ENCODE data around the gene EIF4G1. TPM values are rescaled to one million over a fixed set of nuclear protein-coding genes. Genes with fewer than 3 reads are reported as not detected.
A peak's percentile ranks its signal among the peaks of the same experiment; 100 is the strongest.

Gene EIF4G1
- total RNA-seq, 1 experiment from 2014 or later = 798 TPM

GRCh38 chr3:184366619-184367289 lies 52.3 kb downstream of the EIF4G1 start:
- DNase-seq (ENCODE audit: low read depth, low spot score) = no peak
- TSS peak; percentile 45 for BruUV-seq (replicated peaks)
- no peak for ATAC-seq
- H3K36me3 ChIP-seq (ENCODE audit: control insufficient read depth, insufficient read depth, low read length) = peaks cover 19% of the 10 kb centered on the region
- POLR2A ChIA-PET = no interaction called here
- in situ Hi-C loops (cut with HindIII; ENCODE audit: low pct_unique_long_range_greater_than_20kb, low sequenced_read_pairs) (no loop called here), intact Hi-C loops (cut with micrococcal nuclease; ENCODE audit: unreplicated experiment) (no loop called here)
- H3K9me3 ChIP-seq (ENCODE audit: control insufficient read depth, insufficient read depth, low read depth, low read length) = no peaks in the 10 kb centered on the region
- H3K4me3 ChIP-seq (ENCODE audit: low read depth in 2 of 2, low read length in 2 of 2) = no peak overlapping the region
- TF ChIP-seq REST (IDR thresholded peaks at IDR 0.05; ENCODE audit: insufficient read depth in 1 of 2, low read depth in 2 of 2, low read length in 1 of 2) = no peak
- no peak for TF ChIP-seq CTCF (IDR thresholded peaks at IDR 0.05)
- no peak for TF ChIP-seq POLR2AphosphoS5 (IDR thresholded peaks at IDR 0.05; ENCODE audit: low read depth, low read length)
- no peak for TF ChIP-seq TCF7L2 (IDR thresholded peaks at IDR 0.05; ENCODE audit: low read depth, low read length)
- TF ChIP-seq SIN3A (IDR thresholded peaks at IDR 0.05; ENCODE audit: borderline replicate concordance, insufficient read depth, low read depth, low read length) = no peak
- H3K4me1 ChIP-seq (ENCODE audit: control insufficient read depth, insufficient read depth, low read length) = peaks cover 15% of the 10 kb centered on the region
- no peaks in the 10 kb centered on the region for H3K27me3 ChIP-seq (ENCODE audit: control insufficient read depth, insufficient read depth, low read length)
- CTCF ChIA-PET = no interaction called here
- H3K27ac ChIP-seq (ENCODE audit: low read length) = no peak overlapping the region

- in situ Hi-C loops (cut with HindIII; ENCODE audit: low pct_unique_long_range_greater_than_20kb, low sequenced_read_pairs) (no loop called here), intact Hi-C loops (cut with micrococcal nuclease; ENCODE audit: unreplicated experiment) (no loop called here)
- Histone ChIP-seq H3K36me3 (ENCODE audit: control insufficient read depth, insufficient read depth, low read length) (peaks cover 19% of the 10 kb centered on the region), H3K27ac (ENCODE audit: low read length) (no peak overlapping the region), H3K9me3 (ENCODE audit: control insufficient read depth, insufficient read depth, low read depth, low read length) (no peaks in the 10 kb centered on the region), H3K4me1 (ENCODE audit: control insufficient read depth, insufficient read depth, low read length) (peaks cover 18% of the 10 kb centered on the region), H3K4me3 (ENCODE audit: low read depth in 2 of 2, low read length in 2 of 2) (no peak overlapping the region), H3K27me3 (ENCODE audit: control insufficient read depth, insufficient read depth, low read length) (no peaks in the 10 kb centered on the region)
- TF ChIP-seq TCF7L2 (IDR thresholded peaks at IDR 0.05; ENCODE audit: low read depth, low read length) = no peak
- TF ChIP-seq POLR2AphosphoS5 (IDR thresholded peaks at IDR 0.05; ENCODE audit: low read depth, low read length) = no peak
- no peak for TF ChIP-seq CTCF (IDR thresholded peaks at IDR 0.05)
- no peak for TF ChIP-seq SIN3A (IDR thresholded peaks at IDR 0.05; ENCODE audit: borderline replicate concordance, insufficient read depth, low read depth, low read length)
- TF ChIP-seq REST (IDR thresholded peaks at IDR 0.05; ENCODE audit: insufficient read depth in 1 of 2, low read depth in 2 of 2, low read length in 1 of 2) = no peak
- BruUV-seq (replicated peaks) = no TSS peak
- CTCF ChIA-PET = no interaction called here
- POLR2A ChIA-PET = interaction anchor here (0.6 kb wide), 1 partner anchor 217 kb away, joined by 5 read pairs; no protein-coding TSS in a partner anchor
- ATAC-seq = no peak
- DNase-seq (ENCODE audit: low read depth, low spot score) = no peak
Measured at GRCh38 chr3:184368116-184368515, 53.7 kb downstream of the EIF4G1 start.
